Right atrium auricular region (tissue), 2 donors: ENCODE results near the gene SLC46A3. TPM values are rescaled to one million over a fixed set of nuclear protein-coding genes. Genes with fewer than 3 reads are reported as not detected.

Source experiments
- DNase-seq: peaks from one replicate; pipeline ENCODE4 v3.0.0-alpha.2; 2019; ENCODE audit warnings: low spot score
- H3K27ac ChIP-seq, 2 donors: fragments of 200-600 bp; sonication (generic); 1 replicate in 1 of 2; 2 replicates in 1 of 2; pipeline ENCODE4 v1.5.1; 2016 to 2019
- H3K27me3 ChIP-seq, 2 donors: fragments of 200-600 bp; sonication (generic); one replicate each; pipeline versions ENCODE4 v1.5.1 to v1.6.0; 2017 to 2019
- H3K36me3 ChIP-seq: fragments of 200-600 bp; sonication (generic); one replicate; pipeline ENCODE4 v1.5.1; 2016
- H3K4me1 ChIP-seq, 2 donors: fragments of 200-600 bp; sonication (generic); one replicate each; pipeline versions ENCODE4 v1.5.1 to v1.6.0; 2017 to 2019
- H3K4me3 ChIP-seq, 2 donors: fragments of 200-600 bp; sonication (generic); 1 replicate in 1 of 2; 2 replicates in 1 of 2; pipeline ENCODE4 v1.5.1; 2017 to 2019; ENCODE audit warnings: mild to moderate bottlenecking in 1 of 2, moderate library complexity in 1 of 2
- H3K9me3 ChIP-seq, 2 donors: fragments of 200-600 bp; sonication (generic); one replicate each; pipeline ENCODE4 v1.5.1; 2019
- total RNA-seq, 2 donors: library from RNA; depleted of rRNA; stranded (reverse); fragments of >200 nt; gene quantifications; one replicate each; pipeline ENCODE4 v1.1.0, GENCODE V29; 2016
- TF ChIP-seq, protein P1 (sequence below), 2 donors: fragments of 200-600 bp; sonication (generic); IDR thresholded peaks; one replicate each; pipeline ENCODE4 v1.5.1; 2019; ENCODE audit warnings: antibody characterized with exemption in 2 of 2

The SLC46A3 gene
- total RNA-seq, 2 donors from 2014 or later, result 13.5 to 24.1 TPM

DNA sequence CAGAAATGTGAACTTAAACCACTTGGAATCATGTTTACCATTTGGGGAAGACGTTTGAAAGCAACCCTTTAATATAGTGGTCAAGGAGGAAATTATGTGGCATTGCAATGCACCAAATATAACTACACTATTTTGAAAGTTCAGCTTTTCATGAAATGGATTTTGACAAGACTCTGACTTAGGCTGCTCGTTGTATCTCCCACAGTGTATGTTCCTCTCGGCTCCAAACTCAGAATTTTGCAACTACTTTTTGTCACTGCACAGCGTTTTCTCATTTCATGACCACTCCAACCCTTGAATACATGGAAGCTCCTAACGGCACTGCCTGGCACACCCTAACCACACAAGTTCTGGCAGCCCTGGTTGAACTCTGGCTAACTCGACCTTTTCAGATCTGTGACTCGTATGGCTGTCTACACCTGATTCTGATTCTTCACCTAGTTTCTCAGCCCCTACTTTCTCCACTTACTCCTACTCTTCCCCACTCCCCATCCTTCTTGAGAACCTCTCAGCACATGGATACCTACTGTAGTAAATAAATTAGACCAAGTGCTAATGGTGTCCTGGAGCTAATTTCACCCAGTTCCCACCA, 66.9 kb downstream of the SLC46A3 start:
- H3K27me3 ChIP-seq, result no peaks in the 10 kb centered on the region
- H3K36me3 ChIP-seq, result no peaks in the 10 kb centered on the region
- peaks cover 0 to 11% of the 10 kb centered on the region in 2 donors for H3K4me1 ChIP-seq
- TF ChIP-seq, protein P1, sequence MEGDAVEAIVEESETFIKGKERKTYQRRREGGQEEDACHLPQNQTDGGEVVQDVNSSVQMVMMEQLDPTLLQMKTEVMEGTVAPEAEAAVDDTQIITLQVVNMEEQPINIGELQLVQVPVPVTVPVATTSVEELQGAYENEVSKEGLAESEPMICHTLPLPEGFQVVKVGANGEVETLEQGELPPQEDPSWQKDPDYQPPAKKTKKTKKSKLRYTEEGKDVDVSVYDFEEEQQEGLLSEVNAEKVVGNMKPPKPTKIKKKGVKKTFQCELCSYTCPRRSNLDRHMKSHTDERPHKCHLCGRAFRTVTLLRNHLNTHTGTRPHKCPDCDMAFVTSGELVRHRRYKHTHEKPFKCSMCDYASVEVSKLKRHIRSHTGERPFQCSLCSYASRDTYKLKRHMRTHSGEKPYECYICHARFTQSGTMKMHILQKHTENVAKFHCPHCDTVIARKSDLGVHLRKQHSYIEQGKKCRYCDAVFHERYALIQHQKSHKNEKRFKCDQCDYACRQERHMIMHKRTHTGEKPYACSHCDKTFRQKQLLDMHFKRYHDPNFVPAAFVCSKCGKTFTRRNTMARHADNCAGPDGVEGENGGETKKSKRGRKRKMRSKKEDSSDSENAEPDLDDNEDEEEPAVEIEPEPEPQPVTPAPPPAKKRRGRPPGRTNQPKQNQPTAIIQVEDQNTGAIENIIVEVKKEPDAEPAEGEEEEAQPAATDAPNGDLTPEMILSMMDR (IDR thresholded peaks at IDR 0.05), result no peak
- H3K27ac ChIP-seq, result no peak overlapping the region
- H3K4me3 ChIP-seq, result no peak overlapping the region
- no peaks in the 10 kb centered on the region for H3K9me3 ChIP-seq
- no peak for DNase-seq

DNA sequence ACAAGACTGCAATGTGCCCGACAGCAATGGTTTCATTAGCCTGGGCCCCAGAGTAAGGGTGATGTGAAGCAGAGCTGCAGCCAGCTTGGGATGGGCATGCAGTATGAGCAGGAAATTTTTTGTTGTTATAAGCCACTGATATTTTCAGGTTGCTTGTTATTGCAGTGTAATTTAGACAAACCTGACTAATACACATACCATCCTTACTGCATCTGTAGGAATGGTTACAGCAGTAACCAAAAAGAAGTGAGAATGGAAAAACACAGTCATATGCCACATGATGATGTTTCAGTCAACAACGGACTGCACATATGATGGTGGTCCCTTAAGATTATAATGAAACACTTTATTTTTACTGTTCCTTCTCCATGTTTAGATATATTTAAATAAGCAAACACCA, 68.5 kb downstream of the SLC46A3 start:
- H3K27ac ChIP-seq, result no peak overlapping the region
- no peaks in the 10 kb centered on the region for H3K9me3 ChIP-seq
- H3K27me3 ChIP-seq, result no peaks in the 10 kb centered on the region
- no peak for DNase-seq
- TF ChIP-seq, protein P1 (IDR thresholded peaks at IDR 0.05), result no peak
- H3K36me3 ChIP-seq, result no peaks in the 10 kb centered on the region
- no peak overlapping the region for H3K4me3 ChIP-seq
- no peaks in the 10 kb centered on the region for H3K4me1 ChIP-seq

Other genes with a start within 250 kb of the SLC46A3 start
- gene FLT1, start 223.8 kb downstream of the SLC46A3 start, total RNA-seq, result 10 to 100 TPM; 40.0 to 51.3 TPM
- 10 to 100 TPM; 88.2 to 93.7 TPM for gene POMP, start 59.8 kb downstream of the SLC46A3 start, total RNA-seq
- gene MTUS2, start 101.4 kb upstream of the SLC46A3 start, total RNA-seq, result 100 to 1,000 TPM in 1 of 2 donors, 10 to 100 TPM in 1; 34.6 to 142 TPM